GM12873 (cell line): ENCODE data around the gene CKAP2.

Experiments
- TF ChIP-seq, protein P1 (sequence below): IDR thresholded peaks from 2 replicates; pipeline ENCODE4 v1.5.1; 2012; ENCODE audit warnings: low read depth, mild to moderate bottlenecking, moderate library complexity, low read length, control low read depth; ENCODE audit not compliant: insufficient read depth; ENCODE audit errors: missing control alignments

CKAP2 gene

DNA sequence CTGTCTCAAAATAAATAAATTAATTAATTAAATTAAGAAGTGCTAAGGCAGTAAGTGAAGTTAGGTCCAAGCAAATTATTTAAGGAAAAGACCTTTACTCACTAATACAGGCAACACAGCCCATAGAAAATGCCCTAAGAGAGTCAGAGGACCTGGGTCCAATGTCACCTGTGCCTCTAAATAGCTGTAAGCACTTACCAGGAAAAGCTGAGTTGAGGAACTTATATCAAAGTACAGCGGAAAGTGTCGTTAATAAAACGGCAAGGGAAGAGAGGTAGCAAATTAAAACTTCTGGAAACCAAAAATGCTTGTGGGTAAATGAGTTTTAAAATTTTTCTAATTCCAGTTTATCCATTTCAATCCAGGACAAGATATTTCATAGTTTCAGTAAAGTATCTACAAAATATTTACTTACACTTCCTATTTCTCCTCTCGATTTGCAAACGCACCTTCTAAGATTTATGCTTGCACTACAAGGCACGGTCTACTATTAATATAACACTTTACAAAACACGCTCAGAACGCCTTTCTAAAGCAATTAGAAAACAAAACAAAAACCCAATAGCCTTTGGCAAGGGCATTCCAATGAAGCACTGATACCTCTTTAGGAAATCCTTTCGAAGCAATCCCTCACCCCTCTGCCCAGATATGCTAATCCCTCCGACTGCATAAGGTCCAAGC is 5.8 kb upstream of the CKAP2 start:
- TF ChIP-seq, protein P1, sequence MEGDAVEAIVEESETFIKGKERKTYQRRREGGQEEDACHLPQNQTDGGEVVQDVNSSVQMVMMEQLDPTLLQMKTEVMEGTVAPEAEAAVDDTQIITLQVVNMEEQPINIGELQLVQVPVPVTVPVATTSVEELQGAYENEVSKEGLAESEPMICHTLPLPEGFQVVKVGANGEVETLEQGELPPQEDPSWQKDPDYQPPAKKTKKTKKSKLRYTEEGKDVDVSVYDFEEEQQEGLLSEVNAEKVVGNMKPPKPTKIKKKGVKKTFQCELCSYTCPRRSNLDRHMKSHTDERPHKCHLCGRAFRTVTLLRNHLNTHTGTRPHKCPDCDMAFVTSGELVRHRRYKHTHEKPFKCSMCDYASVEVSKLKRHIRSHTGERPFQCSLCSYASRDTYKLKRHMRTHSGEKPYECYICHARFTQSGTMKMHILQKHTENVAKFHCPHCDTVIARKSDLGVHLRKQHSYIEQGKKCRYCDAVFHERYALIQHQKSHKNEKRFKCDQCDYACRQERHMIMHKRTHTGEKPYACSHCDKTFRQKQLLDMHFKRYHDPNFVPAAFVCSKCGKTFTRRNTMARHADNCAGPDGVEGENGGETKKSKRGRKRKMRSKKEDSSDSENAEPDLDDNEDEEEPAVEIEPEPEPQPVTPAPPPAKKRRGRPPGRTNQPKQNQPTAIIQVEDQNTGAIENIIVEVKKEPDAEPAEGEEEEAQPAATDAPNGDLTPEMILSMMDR = no peak

DNA sequence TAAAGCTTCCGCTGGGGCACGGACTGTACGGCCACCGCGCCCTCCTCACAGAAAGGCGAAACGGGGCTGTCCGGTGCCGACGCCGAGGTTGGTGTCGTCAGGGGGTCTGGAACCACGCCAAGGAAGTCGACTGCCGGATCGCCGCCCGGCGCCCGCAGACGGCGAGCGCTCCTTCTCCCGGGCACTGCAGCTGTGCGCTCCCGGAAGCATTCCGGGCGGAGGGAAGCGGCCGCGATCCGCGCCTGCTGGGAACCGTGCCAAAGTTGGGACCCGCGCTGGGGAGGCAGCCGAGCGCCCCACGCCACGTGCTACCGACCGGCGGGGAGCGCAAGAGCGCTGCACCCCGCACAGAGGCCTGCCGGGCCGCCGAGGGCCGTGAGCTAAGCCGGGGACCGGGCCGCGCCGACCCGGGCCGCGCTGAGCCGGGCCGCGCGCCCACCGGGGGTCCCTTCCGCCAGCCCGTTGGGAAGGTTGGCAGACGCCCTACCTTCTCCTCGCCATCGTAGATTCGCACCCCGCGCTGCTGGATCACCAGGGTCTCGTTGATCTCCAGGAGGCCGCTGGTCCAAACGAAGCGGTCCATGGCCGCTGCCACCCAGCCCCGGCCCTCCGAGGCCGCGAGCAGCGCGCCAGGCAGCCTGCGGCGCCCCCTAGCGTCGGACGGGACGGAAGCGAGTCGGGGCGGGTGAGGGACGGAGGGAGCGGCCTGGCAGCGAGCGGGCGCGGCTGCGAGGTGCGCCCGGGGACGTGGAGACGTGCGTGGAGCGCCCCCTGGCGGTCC is 5.1 kb upstream of the CKAP2 start, which contains the start of gene VPS36:
VPS36 (minus strand) TSS at position 623 of the 781 bp plus-strand sequence; CDS start at position 583, 40 bp downstream.
- TF ChIP-seq, protein P1 = peak; percentile 97

DNA sequence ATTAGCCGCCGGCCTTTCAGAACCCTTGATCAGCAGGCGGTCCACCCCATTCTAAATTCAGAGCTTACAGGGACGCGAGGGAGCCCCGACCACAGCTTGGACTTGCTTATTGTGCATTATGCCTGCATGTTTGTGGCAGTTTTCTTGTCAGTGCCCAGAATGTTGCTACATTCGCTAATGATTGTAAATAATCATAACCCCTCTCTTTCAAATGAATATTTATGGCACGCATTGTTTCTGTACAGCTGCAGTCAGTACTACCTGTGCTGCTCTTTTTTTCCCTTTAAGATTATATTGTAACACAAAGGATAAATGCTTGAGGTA is 4.5 kb upstream of the CKAP2 start:
- TF ChIP-seq, protein P1 = no peak

DNA sequence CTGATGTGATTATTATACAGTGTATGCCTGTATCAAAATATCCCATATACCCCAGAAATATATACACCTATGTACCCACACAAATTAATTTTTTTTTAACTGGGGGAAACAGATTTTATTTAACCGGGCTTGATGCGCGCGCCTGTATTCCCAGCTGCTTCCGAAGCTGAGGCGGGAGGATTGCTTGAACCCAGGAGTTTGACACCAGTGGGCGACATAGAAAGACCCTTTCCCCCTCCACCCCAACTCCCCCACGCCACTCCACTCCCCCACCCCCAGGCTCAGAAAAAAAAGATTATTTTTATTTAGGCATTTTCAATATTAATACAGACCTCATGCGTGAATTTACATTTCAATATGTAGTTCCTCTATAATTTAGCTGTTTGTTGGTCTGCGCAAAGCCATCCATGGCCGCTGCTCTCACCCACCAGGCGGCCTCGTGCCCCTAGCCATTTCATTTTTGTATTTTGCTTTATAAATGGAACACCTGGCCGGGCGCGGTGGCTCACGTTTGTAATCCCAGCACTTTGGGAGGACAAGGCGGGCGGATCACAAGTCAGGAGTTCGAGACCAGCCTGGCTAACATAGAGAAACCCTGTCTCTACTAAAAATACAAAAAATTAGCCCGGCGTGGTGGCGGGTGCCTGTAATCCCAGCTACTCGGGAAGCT is 4.0 kb upstream of the CKAP2 start:
- TF ChIP-seq, protein P1 = no peak

DNA sequence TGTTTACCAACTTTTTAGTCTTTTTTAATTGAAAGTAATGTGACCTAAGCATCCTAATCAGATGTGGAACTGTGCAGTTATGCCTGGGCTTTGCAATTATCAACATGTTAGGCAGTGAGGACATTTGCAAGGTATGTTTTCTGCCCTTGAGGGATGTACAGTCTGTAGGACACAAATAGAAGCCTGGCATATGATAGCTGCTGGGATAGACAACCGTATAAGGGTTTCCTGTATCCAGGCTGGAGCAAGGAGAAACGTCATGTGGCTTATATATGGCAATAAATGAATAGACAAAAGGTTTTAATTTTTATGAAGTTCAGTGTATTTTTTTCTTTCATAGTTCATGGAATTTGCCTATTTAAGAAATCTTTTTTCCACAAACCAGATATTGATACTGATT is 2.8 kb upstream of the CKAP2 start:
- TF ChIP-seq, protein P1 = no peak

DNA sequence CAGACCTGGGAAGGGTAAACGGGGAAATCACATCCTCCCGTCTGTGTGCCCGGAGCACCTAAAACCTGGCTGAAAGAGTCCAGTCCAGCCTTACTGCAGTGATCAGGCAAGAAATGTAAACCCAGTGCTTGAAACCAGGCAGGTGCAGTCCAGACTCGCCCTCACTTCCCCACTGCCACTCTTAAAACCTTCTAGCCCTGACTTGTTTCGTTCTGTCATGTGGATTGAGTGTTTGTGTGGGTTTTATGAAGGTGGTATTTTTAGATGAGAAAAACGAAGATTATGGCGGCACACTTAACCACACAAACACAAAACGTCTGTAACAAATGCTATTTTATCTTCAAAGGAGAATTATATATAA is 839 bp upstream of the CKAP2 start:
- TF ChIP-seq, protein P1 = no peak

DNA sequence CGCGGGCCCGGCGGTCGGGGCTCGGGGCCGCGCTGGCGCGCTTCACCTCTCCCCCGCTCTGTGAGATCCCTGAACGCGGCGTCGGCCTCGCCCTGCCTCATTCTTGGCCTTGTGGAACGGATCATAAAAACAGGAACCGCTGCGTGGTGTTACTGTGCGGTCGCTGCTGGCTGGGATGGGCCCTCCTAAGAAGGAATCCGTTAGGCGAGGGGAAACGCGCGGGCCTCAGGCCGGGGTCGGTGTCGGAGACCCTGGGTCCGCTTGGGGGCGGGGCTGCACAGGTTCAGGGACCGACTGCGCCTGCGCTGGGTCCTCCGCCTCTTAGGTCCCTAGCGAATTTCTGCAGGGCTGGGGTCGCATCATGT is 381 bp downstream of the CKAP2 start:
- TF ChIP-seq, protein P1 = no peak
